Pancreas (tissue), 10 donors: ENCODE measurements around the gene HYI. TPM values are rescaled to one million over a fixed set of nuclear protein-coding genes. Genes with fewer than 3 reads are reported as not detected.

Experiments used
- ATAC-seq, 4 donors: fragments of 200-7000 bp; cut with Tn5 transposase; one replicate each; pipeline versions ENCODE4 v1.8.0 to v1.9.1; 2020; ENCODE audit warnings: mild to moderate bottlenecking in 4 of 4, moderate library complexity in 4 of 4
- DNase-seq, 6 donors: peaks; one replicate each; pipeline ENCODE4 v3.0.0-alpha.2; 2020
- FAIRE-seq: peaks from 2 replicates; lab custom pipeline; 2012; peaks lifted over from hg19 to GRCh38; lab: Jason Lieb, UNC
- H3K27ac ChIP-seq, 4 donors: fragments of 200-600 bp; sonication (generic); 1 replicate in 3 of 4; 2 replicates in 1 of 4; pipeline versions ENCODE4 v1.5.0 to v1.8.0; 2020
- H3K27me3 ChIP-seq, 4 donors: fragments of 200-600 bp; one replicate each; pipeline ENCODE4 v1.8.0; 2021
- H3K36me3 ChIP-seq, 3 donors: fragments of 200-600 bp; sonication (generic) in 1 of 3; one replicate each; pipeline versions ENCODE4 v1.5.0 to v1.8.0; 2020 to 2021
- H3K4me1 ChIP-seq, 3 donors: fragments of 200-600 bp; one replicate each; pipeline ENCODE4 v1.8.0; 2021
- H3K4me3 ChIP-seq, 4 donors: fragments of 200-600 bp; sonication (generic) in 2 of 4; one replicate each; pipeline versions ENCODE4 v1.5.0 to v1.8.0; 2020 to 2021
- H3K9me3 ChIP-seq, 4 donors: fragments of 200-600 bp; one replicate each; pipeline ENCODE4 v1.8.0; 2021
- WGBS, 2 donors: extraction: QIAGEN DNeasy Blood & Tissue Kit; methylation state at CpG; one replicate each; pipeline ENCODE4 v1.1.7; 2013; 5-methylcytosine and 5-hydroxymethylcytosine counted together
- intact Hi-C, 3 donors: fragments of 100-400 bp; cut with DNase I; formaldehyde crosslinking; loops; one replicate each; pipeline versions ENCODE4 v1.11.1 to v1.14.2; 2022
- polyA plus RNA-seq, 2 donors: library from polyadenylated mRNA; stranded (reverse); fragments of 200-250 nt; gene quantifications; one replicate each; pipeline ENCODE4 v1.2.3, GENCODE V29; 2013
- total RNA-seq, 6 donors: library from RNA; stranded (reverse); fragmentation: NEBNext Ultra II Directional in 4 of 6; extraction: Animal tissue kit (Norgen Biotek cat#: 25700) in 4 of 6; gene quantifications; one replicate each; pipeline versions ENCODE4 v1.2.1 to v1.2.4, GENCODE V29; 2021 to 2023
- TF ChIP-seq, protein P1 (sequence below), 4 donors: fragments of 200-600 bp; sonication (generic) in 3 of 4; IDR thresholded peaks; one replicate each; pipeline versions ENCODE4 v1.5.0 to v1.8.0; 2021; ENCODE audit warnings: antibody characterized with exemption in 4 of 4
- donor health status: healthy with polysubstance abuse.
- donor health status: DM: no; HTN: no; CAD: no; lungs with moderate emphysema.
- donor health status: DM: no; HTN: no; CAD: no.
- donor health status: control.
- donor health status: control.
- donor health status: Bipolar disorder and iron deficiency.
- donor health status: DM: yes; HTN: yes; CAD: no.
- donor health status: DM: no; HTN: no; CAD: no.
- donor health status: DM: no; HTN: no; CAD: no.
- donor health status: DM: yes; HTN: yes; CAD: no.

The HYI gene
- total and polyA plus RNA-seq, 8 donors, result 39.9 to 235 (median 59.1) TPM

GRCh38 chr1:43444151-43444828, 9.4 kb downstream of the HYI start:
- intact Hi-C loops, result loop anchor here in 1 of 3 donors (10.0 kb wide), 1 partner anchor 61 kb away; no protein-coding TSS in a partner anchor
- Histone ChIP-seq H3K4me3 (no peak overlapping the region), H3K27me3 (no peaks in the 10 kb centered on the region), H3K36me3 (peaks cover 0 to 49% (median 20%) of the 10 kb centered on the region in 3 donors), H3K9me3 (no peaks in the 10 kb centered on the region), H3K4me1 (no peaks in the 10 kb centered on the region), H3K27ac (no peak overlapping the region)
- FAIRE-seq (no peak), DNase-seq (peak in 1 of 6 donors; percentile 35), ATAC-seq (no peak)
- TF ChIP-seq, protein P1, sequence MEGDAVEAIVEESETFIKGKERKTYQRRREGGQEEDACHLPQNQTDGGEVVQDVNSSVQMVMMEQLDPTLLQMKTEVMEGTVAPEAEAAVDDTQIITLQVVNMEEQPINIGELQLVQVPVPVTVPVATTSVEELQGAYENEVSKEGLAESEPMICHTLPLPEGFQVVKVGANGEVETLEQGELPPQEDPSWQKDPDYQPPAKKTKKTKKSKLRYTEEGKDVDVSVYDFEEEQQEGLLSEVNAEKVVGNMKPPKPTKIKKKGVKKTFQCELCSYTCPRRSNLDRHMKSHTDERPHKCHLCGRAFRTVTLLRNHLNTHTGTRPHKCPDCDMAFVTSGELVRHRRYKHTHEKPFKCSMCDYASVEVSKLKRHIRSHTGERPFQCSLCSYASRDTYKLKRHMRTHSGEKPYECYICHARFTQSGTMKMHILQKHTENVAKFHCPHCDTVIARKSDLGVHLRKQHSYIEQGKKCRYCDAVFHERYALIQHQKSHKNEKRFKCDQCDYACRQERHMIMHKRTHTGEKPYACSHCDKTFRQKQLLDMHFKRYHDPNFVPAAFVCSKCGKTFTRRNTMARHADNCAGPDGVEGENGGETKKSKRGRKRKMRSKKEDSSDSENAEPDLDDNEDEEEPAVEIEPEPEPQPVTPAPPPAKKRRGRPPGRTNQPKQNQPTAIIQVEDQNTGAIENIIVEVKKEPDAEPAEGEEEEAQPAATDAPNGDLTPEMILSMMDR (IDR thresholded peaks at IDR 0.05), result no peak
- 91 to 94% methylated on average over 13 of the region's 13 CpGs for WGBS, 2 donors

- H3K27ac ChIP-seq, result no peak overlapping the region
- ATAC-seq (no peak), DNase-seq (no peak), FAIRE-seq (no peak)
- no peaks in the 10 kb centered on the region for H3K4me1 ChIP-seq
- TF ChIP-seq, protein P1 (IDR thresholded peaks at IDR 0.05), result no peak
- WGBS, 2 donors, result 93 to 94% methylated on average over 16 of the region's 16 CpGs
- peaks cover 0 to 50% (median 18%) of the 10 kb centered on the region in 3 donors for H3K36me3 ChIP-seq
- H3K27me3 ChIP-seq, result no peaks in the 10 kb centered on the region
- no peak overlapping the region for H3K4me3 ChIP-seq
- H3K9me3 ChIP-seq, result no peaks in the 10 kb centered on the region
- intact Hi-C loops, result loop anchor here in 1 of 3 donors (10.0 kb wide), 1 partner anchor 61 kb away; no protein-coding TSS in a partner anchor
These were observed 10.4 kb downstream of the HYI start for GRCh38 chr1:43443197-43443946.

DNA sequence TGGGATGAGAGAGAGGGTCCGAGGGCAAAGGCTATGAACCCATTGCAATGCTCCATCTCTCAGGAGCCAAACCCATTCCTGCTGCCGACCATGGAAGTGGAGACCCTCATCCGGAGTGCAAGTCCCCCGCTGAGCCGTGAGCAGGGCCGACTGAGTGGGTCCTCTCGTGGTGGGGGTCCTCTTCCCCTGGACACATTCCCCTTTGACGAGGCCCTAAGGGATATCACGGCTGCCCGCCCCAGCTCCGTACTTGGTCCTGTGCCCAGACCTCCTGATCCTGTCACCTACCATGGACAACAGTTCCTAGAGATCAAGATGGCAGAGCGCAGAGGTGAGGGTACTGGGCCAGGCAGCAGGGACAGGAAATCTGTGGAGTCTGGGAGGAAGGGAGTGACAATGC, 11.0 kb downstream of the HYI start:
- FAIRE-seq (no peak), DNase-seq (no peak), ATAC-seq (no peak)
- 88 to 97% methylated on average over 12 of the region's 12 CpGs for WGBS, 2 donors
- H3K4me1 ChIP-seq, result no peaks in the 10 kb centered on the region
- peaks cover 0 to 50% (median 16%) of the 10 kb centered on the region in 3 donors for H3K36me3 ChIP-seq
- TF ChIP-seq, protein P1 (IDR thresholded peaks at IDR 0.05), result no peak
- no peak overlapping the region for H3K27ac ChIP-seq
- intact Hi-C loops, result loop anchor here in 1 of 3 donors (10.0 kb wide), 1 partner anchor 62 kb away; no protein-coding TSS in a partner anchor
- no peak overlapping the region for H3K4me3 ChIP-seq
- no peaks in the 10 kb centered on the region for H3K27me3 ChIP-seq
- no peaks in the 10 kb centered on the region for H3K9me3 ChIP-seq

DNA sequence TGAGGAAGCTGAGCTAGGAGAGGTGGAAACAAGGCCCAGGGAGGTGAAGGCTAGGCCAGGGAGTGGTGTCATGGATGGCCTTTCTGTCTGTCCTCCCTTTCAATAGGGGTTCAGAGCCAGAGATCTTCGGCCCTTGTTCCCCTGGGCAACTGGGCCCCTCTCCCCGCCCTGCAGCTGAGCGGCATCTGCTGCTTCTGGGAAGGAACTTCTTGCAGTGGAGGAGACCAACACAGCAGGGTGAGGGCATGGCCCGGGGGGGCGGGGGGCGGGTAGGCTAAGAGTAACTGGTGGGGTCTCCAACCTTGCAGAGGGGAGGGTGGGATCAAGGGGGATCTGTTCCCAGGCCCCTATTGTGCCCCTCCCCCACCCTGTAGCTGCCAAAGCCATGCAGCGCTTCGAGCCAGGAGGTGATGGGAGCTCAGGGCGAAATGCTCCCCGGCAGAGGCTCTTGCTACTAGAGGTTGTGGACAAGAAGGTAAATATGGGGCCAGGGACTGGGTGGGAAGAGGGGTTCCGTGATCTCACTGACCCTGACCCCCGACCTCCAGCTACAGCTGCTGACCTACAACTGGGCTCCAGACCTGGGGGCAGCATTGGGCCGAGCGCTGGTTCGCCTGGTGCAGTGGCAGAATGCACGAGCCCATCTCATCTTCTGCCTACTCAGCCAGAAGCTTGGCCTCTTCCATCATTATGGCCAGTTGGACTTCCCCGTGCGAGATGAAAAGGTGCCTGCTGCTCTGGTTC, 11.7 kb downstream of the HYI start:
- ATAC-seq, result no peak
- Histone ChIP-seq H3K27me3 (no peaks in the 10 kb centered on the region), H3K36me3 (peaks cover 0 to 44% (median 16%) of the 10 kb centered on the region in 3 donors), H3K4me3 (no peak overlapping the region), H3K4me1 (no peaks in the 10 kb centered on the region), H3K27ac (no peak overlapping the region), H3K9me3 (no peaks in the 10 kb centered on the region)
- no peak for DNase-seq
- TF ChIP-seq, protein P1 (IDR thresholded peaks at IDR 0.05), result no peak
- intact Hi-C loops, result loop anchor here in 1 of 3 donors (10.0 kb wide), 1 partner anchor 63 kb away; no protein-coding TSS in a partner anchor
- 93 to 94% methylated on average over 14 to 18 of the region's 18 CpGs for WGBS, 2 donors
- FAIRE-seq, result no peak
